Smooth muscle cell (in vitro differentiated cells): ENCODE measurements around the gene C9orf40. TPM values are rescaled to one million over a fixed set of nuclear protein-coding genes. Genes with fewer than 3 reads are reported as not detected.

Source experiments
- DNase-seq: peaks from one replicate; lab custom pipeline; 2025; ENCODE audit not compliant: unreplicated experiment; lab: John Stamatoyannopoulos, UW
- H2AFZ ChIP-seq: fragments of 200-600 bp; sonication (generic); 2 replicates; pipeline ENCODE4 v1.6.0; 2016; ENCODE audit warnings: antibody characterized with exemption, low read depth, mild to moderate bottlenecking
- H3F3A ChIP-seq: fragments of 200-600 bp; sonication (generic); 2 replicates; pipeline ENCODE4 v1.6.0; 2017; ENCODE audit warnings: antibody characterized with exemption, low read depth
- H3K27ac ChIP-seq: fragments of 200-600 bp; sonication (generic); 2 replicates; pipeline ENCODE4 v1.5.1; 2016; ENCODE audit warnings: low read depth, mild to moderate bottlenecking
- H3K27me3 ChIP-seq: fragments of 200-600 bp; sonication (generic); 2 replicates; pipeline ENCODE4 v1.6.1; 2016; ENCODE audit warnings: low read depth, mild to moderate bottlenecking
- H3K36me3 ChIP-seq: fragments of 200-600 bp; sonication (generic); 2 replicates; pipeline ENCODE4 v1.5.1; 2016; ENCODE audit warnings: low read depth
- H3K4me1 ChIP-seq: fragments of 200-600 bp; sonication (generic); 2 replicates; pipeline ENCODE4 v1.5.1; 2016; ENCODE audit warnings: low read depth
- H3K4me2 ChIP-seq: fragments of 200-600 bp; sonication (generic); 2 replicates; pipeline ENCODE4 v1.6.0; 2016; ENCODE audit warnings: mild to moderate bottlenecking
- H3K4me3 ChIP-seq: fragments of 200-600 bp; sonication (generic); 2 replicates; pipeline ENCODE4 v1.5.1; 2016; ENCODE audit warnings: mild to moderate bottlenecking
- H3K79me2 ChIP-seq: fragments of 200-600 bp; sonication (generic); 2 replicates; pipeline ENCODE4 v1.6.0; 2016; ENCODE audit warnings: low read depth, mild to moderate bottlenecking
- H3K9ac ChIP-seq: fragments of 200-600 bp; sonication (generic); 2 replicates; pipeline ENCODE4 v1.6.0; 2016; ENCODE audit warnings: low read depth
- H3K9me3 ChIP-seq: fragments of 200-600 bp; sonication (generic); replicated peaks from 2 replicates; pipeline ENCODE4 v1.5.1; 2016; ENCODE audit warnings: low read depth
- H4K20me1 ChIP-seq: fragments of 200-600 bp; sonication (generic); 2 replicates; pipeline ENCODE4 v1.6.0; 2016; ENCODE audit warnings: low read depth
- CTCF ChIP-seq: fragments of 200-600 bp; sonication (generic); IDR thresholded peaks from 2 replicates; pipeline ENCODE4 v1.5.1; 2017; ENCODE audit warnings: borderline replicate concordance, mild to moderate bottlenecking, antibody characterized with exemption; ENCODE audit not compliant: insufficient read depth, poor library complexity, severe bottlenecking
- WGBS: methylation state at CpG from one replicate; pipeline ENCODE4 v1.1.7; 2016; ENCODE audit warnings: low lambda C conversion rate; 5-methylcytosine and 5-hydroxymethylcytosine counted together
- polyA plus RNA-seq: library from polyadenylated mRNA; unstranded; fragments of >200 nt; fragmentation: Nextera tagmentation; extraction: Ambion mirVana; gene quantifications from 2 replicates; pipeline ENCODE4 v1.2.1, GENCODE V29; 2016
- total RNA-seq: library from RNA; depleted of rRNA; stranded (reverse); fragments of >200 nt; gene quantifications from 2 replicates; pipeline ENCODE4 v1.2.3, GENCODE V29; 2014

C9orf40 gene
- total and polyA plus RNA-seq, 2 experiments from 2014 or later: 8.0 to 12.1 TPM

GRCh38 chr9:74948937-74949336 is 3.8 kb downstream of the C9orf40 start:
- Histone ChIP-seq H3K27me3 (no peaks in the 10 kb centered on the region), H3K27ac (no peak overlapping the region), H3F3A (peaks cover 4% of the 10 kb centered on the region), H3K9me3 (no peaks in the 10 kb centered on the region), H3K4me1 (peaks cover 9% of the 10 kb centered on the region), H3K4me2 (no peak overlapping the region), H3K4me3 (no peak overlapping the region), H2AFZ (no peak overlapping the region), H3K36me3 (no peaks in the 10 kb centered on the region), H4K20me1 (no peaks in the 10 kb centered on the region), H3K79me2 (peaks cover 7% of the 10 kb centered on the region), H3K9ac (no peak overlapping the region)
- 97% methylated on average over 2 of the region's 2 CpGs for WGBS
- no peak for DNase-seq
- TF ChIP-seq CTCF: no peak

DNA sequence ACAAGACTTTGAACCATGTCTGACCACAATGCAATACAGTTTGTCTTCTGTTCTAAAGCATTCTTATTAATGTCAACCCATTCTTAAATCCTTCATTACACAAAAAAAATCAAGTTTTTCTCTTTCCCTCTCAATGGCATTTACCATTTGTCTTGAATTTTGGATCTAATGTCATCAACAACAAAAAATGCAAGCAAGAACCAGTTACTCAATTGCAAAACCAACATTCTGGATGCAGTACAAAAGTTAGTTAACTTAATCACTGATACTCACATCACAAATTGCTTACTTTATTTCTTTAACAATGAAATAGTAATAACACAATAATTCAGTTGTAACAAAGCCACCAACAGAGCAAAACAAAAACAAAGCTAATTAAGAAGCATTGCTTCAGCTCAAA is 6.0 kb downstream of the C9orf40 start:
- peaks cover 9% of the 10 kb centered on the region for H3K4me1 ChIP-seq
- no peak overlapping the region for H3K27ac ChIP-seq
- no peak for DNase-seq
- H4K20me1 ChIP-seq: no peaks in the 10 kb centered on the region
- no peak overlapping the region for H2AFZ ChIP-seq
- no peak for TF ChIP-seq CTCF
- H3K27me3 ChIP-seq: no peaks in the 10 kb centered on the region
- H3F3A ChIP-seq: no peaks in the 10 kb centered on the region
- H3K9ac ChIP-seq: no peak overlapping the region
- no peaks in the 10 kb centered on the region for H3K36me3 ChIP-seq
- no peak overlapping the region for H3K4me3 ChIP-seq
- no peaks in the 10 kb centered on the region for H3K9me3 ChIP-seq
- no peak overlapping the region for H3K4me2 ChIP-seq
- peaks cover 7% of the 10 kb centered on the region for H3K79me2 ChIP-seq

DNA sequence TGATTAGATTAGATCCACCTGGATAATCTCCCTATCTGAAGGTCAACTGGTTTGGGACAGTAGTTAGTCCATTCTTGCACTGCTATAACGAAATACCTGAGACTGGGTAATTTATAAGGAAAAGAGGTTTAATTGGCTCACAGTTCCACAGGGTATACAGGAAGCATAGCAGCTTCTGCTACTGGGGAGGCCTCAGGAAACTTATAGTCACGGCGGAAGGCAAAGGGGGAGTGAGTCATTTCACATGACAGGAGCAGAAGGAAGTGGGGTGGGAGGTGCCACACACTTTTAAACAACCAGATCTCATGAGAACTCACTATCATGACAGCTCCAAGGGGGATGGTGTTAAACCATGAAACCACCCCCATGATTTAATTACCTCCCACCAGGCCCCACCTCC is 9.9 kb downstream of the C9orf40 start:
- Histone ChIP-seq H3K9me3 (no peaks in the 10 kb centered on the region), H3K9ac (no peak overlapping the region), H3K36me3 (no peaks in the 10 kb centered on the region), H3K4me1 (no peaks in the 10 kb centered on the region), H3F3A (no peaks in the 10 kb centered on the region), H2AFZ (no peak overlapping the region), H3K27ac (no peak overlapping the region), H3K4me2 (no peak overlapping the region), H4K20me1 (no peaks in the 10 kb centered on the region), H3K4me3 (no peak overlapping the region), H3K27me3 (no peaks in the 10 kb centered on the region), H3K79me2 (no peaks in the 10 kb centered on the region)
- no peak for TF ChIP-seq CTCF
- DNase-seq: no peak
- 55% methylated on average over 3 of the region's 3 CpGs for WGBS

DNA sequence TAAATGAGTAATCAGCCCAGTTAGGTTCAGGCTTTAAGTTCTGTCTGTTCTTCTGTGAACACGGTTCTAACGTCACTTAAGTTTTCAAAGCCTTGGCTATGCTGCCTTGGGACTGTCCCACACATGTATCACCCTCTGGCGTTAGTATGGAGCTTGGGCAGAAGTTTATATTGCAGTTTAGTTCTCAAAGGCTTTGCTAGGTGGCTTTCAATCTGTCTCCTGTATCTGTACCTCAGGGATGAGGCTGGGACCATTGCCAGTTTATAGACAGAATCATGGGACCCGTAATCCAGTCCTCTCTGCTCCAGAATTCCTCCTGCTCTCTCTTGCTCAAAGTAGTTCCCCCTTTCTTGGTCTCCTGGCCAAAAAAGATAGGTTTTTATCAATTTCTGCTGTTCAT is 12.1 kb downstream of the C9orf40 start:
- DNase-seq: no peak
- no peak overlapping the region for H3K27ac ChIP-seq
- no peak overlapping the region for H3K4me3 ChIP-seq
- no peaks in the 10 kb centered on the region for H3K27me3 ChIP-seq
- WGBS: 73% methylated on average over 4 of the region's 4 CpGs
- no peak overlapping the region for H2AFZ ChIP-seq
- H3K9ac ChIP-seq: no peak overlapping the region
- H3K79me2 ChIP-seq: no peaks in the 10 kb centered on the region
- TF ChIP-seq CTCF: no peak
- H3F3A ChIP-seq: no peaks in the 10 kb centered on the region
- H3K9me3 ChIP-seq: no peaks in the 10 kb centered on the region
- no peaks in the 10 kb centered on the region for H3K36me3 ChIP-seq
- no peaks in the 10 kb centered on the region for H4K20me1 ChIP-seq
- no peak overlapping the region for H3K4me2 ChIP-seq
- H3K4me1 ChIP-seq: no peaks in the 10 kb centered on the region
